ENCODE results near the gene KLHL30. TPM values are rescaled to one million over a fixed set of nuclear protein-coding genes. Genes with fewer than 3 reads are reported as not detected.
A peak's percentile ranks its signal among the peaks of the same experiment; 100 is the strongest.
"Not testable (repeated sequence)": the region's sequence is repeated elsewhere in the genome, so short reads cannot be mapped to it uniquely, and the experiment has no call there.

KLHL30 gene
- total and polyA plus RNA-seq, 12 donors, result 0.10 to 4.3 (median 0.16) TPM; not detected in 4

DNA sequence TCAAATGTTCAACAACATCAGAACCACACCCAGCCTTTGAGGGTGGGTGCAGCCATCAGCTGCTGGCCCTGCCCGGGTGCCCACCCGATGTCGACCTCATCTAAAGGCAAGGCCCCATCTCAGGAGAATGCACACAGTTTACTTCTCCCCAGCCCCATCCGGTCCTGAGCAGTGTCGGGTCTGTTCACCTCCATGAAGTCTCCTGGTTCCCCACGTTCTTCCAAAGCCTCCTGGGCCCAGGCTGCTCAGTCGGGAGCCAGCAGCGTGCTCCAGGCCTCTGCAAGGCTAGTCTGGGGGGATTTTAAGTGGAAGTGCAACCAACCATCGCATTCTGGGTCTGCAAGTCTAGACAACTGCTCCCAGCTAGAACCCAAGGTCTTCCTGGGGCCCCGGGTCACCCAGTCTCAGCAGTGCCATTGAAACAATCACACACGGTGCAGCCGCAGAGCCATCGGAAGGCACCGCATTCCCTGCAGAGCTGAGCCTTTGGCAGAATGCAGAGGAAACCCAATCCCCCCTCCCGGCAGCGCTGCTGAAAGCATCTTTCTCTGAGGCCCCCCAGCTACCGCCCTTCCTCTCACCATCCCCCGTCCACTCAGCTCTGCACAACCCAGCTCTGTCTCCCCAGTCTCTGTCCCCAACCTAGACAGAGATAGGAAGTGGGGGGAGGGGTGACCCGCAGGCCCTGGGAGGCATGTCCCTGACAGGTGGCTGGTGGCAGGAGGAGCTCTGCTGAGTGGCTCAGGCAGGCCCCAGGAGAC lies 29.9 kb upstream of the KLHL30 start:
- DNase-seq, result peak in 3 of 7 donors; percentile 10 to 16 (median 13)

DNA sequence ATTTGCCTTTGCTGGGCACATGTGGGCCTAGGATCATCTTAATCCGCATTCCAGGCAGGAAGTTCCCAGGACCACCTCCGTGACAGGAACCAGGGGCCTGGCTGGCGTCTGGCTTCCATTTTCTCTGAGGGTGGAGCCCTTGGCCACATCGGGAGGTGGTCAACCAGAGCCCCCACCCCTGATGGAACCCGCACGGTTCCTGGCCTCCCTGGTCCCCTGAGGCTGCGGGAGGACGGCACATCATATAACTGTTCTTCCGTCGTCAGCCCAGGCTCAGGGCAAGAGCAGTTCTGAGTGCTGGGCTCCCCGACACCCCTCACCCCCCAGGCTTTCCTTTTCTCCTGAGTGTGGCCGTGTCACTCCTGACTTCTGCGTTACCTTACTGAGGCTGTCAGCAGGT lies 24.9 kb upstream of the KLHL30 start:
- H3K9me3 ChIP-seq (replicated peaks in 1 of 3), result no peaks in the 10 kb centered on the region
- H3K4me3 ChIP-seq, result no peak overlapping the region
- peaks cover 15% of the 10 kb centered on the region for H3K27me3 ChIP-seq
- H3K36me3 ChIP-seq (replicated peaks in 1 of 2), result no peaks in the 10 kb centered on the region
- intact Hi-C loops (cut with DNase I), result no loop called here
- TF ChIP-seq, protein P1, sequence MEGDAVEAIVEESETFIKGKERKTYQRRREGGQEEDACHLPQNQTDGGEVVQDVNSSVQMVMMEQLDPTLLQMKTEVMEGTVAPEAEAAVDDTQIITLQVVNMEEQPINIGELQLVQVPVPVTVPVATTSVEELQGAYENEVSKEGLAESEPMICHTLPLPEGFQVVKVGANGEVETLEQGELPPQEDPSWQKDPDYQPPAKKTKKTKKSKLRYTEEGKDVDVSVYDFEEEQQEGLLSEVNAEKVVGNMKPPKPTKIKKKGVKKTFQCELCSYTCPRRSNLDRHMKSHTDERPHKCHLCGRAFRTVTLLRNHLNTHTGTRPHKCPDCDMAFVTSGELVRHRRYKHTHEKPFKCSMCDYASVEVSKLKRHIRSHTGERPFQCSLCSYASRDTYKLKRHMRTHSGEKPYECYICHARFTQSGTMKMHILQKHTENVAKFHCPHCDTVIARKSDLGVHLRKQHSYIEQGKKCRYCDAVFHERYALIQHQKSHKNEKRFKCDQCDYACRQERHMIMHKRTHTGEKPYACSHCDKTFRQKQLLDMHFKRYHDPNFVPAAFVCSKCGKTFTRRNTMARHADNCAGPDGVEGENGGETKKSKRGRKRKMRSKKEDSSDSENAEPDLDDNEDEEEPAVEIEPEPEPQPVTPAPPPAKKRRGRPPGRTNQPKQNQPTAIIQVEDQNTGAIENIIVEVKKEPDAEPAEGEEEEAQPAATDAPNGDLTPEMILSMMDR (IDR thresholded peaks at IDR 0.05), result no peak
- no peak for TF ChIP-seq POLR2A (IDR thresholded peaks at IDR 0.05)
- WGBS, 4 donors, result 91 to 94% (median 93%) methylated on average over 7 to 13 of the region's 13 CpGs
- DNase-seq, result no peak
- H3K4me1 ChIP-seq (replicated peaks in 1 of 2), result peaks cover 0 to 6% of the 10 kb centered on the region in 2 donors
- H3K27ac ChIP-seq, result no peak overlapping the region

More for the DNA sequence above, 29.9 kb upstream of the KLHL30 start:
- no peaks in the 10 kb centered on the region for H3K27me3 ChIP-seq
- no peak overlapping the region for H3K4me3 ChIP-seq
- no peak overlapping the region for H3K27ac ChIP-seq
- intact Hi-C loops (cut with DNase I), result no loop called here
- H3K4me1 ChIP-seq (replicated peaks in 1 of 2), result peaks cover 0 to 7% of the 10 kb centered on the region in 2 donors
- no peaks in the 10 kb centered on the region for H3K36me3 ChIP-seq (replicated peaks in 1 of 2)
- H3K9me3 ChIP-seq (replicated peaks in 1 of 3), result no peaks in the 10 kb centered on the region
- 57 to 67% (median 59%) methylated on average over 14 to 19 of the region's 19 CpGs for WGBS, 4 donors
- TF ChIP-seq POLR2A (IDR thresholded peaks at IDR 0.05), result no peak
- TF ChIP-seq, protein P1 (IDR thresholded peaks at IDR 0.05), result no peak

DNA sequence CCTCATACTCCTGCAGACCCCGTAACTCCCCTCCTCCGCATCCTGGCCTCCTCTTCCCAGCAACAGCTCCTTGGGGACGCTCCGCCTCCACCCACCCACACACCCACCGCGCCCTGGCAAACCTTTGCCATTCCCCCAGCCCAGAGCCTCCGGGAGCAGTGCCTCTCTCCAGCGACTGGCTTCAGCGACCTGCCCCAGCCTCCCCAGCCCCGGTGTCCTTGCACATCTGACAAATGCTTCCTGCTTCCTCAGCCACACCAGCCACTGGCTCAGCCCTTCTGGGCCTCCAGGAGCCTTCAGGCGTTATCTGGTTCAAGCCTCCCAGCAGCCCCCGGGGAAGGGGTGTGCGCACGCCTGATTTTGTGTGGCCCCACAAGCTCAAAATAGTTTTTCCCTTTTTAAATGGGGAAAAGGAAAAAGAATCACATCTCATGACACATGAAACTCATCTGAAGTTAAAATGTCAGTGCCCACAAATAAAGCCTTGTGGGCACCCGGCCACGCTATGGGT lies 24.1 kb upstream of the KLHL30 start:
- no peaks in the 10 kb centered on the region for H3K36me3 ChIP-seq (replicated peaks in 1 of 2)
- no peak overlapping the region for H3K27ac ChIP-seq
- H3K9me3 ChIP-seq (replicated peaks in 1 of 3), result no peaks in the 10 kb centered on the region
- WGBS, 4 donors, result 63 to 75% (median 69%) methylated on average over 14 to 16 of the region's 16 CpGs
- DNase-seq, result no peak
- TF ChIP-seq POLR2A (IDR thresholded peaks at IDR 0.05), result no peak
- TF ChIP-seq, protein P1 (IDR thresholded peaks at IDR 0.05), result no peak
- no peaks in the 10 kb centered on the region for H3K4me1 ChIP-seq (replicated peaks in 1 of 2)
- H3K27me3 ChIP-seq, result peaks cover 15% of the 10 kb centered on the region
- no peak overlapping the region for H3K4me3 ChIP-seq
- intact Hi-C loops (cut with DNase I), result no loop called here

DNA sequence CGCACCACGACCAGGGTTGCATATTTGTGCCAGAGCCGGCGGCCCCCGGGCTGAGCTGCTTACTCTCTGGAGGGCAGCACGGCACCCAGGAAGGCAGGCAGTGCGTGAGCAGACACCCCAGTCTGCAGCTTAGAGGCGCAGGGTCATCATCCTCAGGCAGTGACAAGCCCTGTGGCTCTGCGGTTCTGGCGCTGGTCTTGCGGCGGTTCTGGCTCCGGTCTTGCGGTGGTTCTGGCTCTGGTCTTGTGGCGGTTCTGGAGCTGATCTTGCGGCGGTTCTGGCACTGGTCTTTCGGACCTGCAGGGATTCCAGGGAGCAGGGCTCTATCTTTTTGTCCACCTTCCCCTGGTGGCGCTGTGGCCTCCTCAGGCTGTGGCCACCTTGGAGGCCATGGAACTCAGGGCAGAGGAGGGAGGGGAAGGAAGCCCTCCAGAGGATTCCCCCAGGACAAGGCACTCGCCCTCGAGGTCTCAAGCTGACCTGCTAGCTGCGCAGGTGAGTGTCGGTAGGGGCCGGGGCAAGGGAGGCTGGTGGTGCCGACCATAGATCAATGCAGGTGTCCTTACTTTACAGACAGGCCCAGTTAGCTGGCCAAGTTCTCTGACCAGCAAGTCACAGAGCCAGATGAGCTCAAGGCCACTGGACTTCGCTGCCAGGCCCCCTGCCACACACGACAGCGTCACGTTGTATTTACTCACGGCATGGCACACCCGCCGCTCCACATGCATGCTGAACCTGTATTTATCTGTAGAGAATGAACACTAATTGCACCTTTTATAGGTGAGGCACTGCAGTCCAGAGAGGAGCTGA lies 23.4 kb upstream of the KLHL30 start:
- intact Hi-C loops (cut with DNase I), result no loop called here
- Histone ChIP-seq H3K27ac (no peak overlapping the region), H3K36me3 (replicated peaks in 1 of 2) (no peaks in the 10 kb centered on the region), H3K27me3 (peaks cover 15% of the 10 kb centered on the region), H3K4me3 (no peak overlapping the region), H3K4me1 (replicated peaks in 1 of 2) (no peaks in the 10 kb centered on the region), H3K9me3 (replicated peaks in 1 of 3) (no peaks in the 10 kb centered on the region)
- TF ChIP-seq, protein P1 (IDR thresholded peaks at IDR 0.05), result no peak
- no peak for TF ChIP-seq POLR2A (IDR thresholded peaks at IDR 0.05)
- DNase-seq, result no peak
- WGBS, 4 donors, result 82 to 88% (median 86%) methylated on average over 20 to 32 of the region's 32 CpGs

DNA sequence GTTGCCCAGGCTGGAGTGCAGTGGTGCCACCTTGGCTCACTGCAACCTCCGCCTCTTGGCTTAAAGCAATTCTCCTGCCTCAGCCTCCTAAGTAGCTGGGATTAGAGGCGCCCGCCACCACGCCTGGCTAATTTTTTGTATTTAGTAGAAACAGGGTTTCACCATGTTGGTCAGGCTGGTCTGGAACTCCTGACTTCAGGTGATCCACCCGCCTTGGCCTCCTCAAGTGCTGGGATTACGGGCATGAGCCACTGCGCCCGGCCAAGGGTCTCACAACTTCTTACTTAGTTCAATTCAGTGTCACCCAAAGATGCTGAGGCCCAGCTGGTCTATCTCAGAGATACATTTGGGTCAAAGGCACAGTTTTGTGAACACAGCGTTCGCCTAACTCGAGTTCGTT lies 22.8 kb upstream of the KLHL30 start:
- peaks cover 15% of the 10 kb centered on the region for H3K27me3 ChIP-seq
- DNase-seq; H3K36me3 ChIP-seq (replicated peaks in 1 of 2); H3K4me1 ChIP-seq (replicated peaks in 1 of 2); H3K4me3 ChIP-seq; H3K27ac ChIP-seq; intact Hi-C loops (cut with DNase I); H3K9me3 ChIP-seq (replicated peaks in 1 of 3): not testable (repeated sequence)
- WGBS, 4 donors, result 89 to 90% (median 89%) methylated on average over 11 to 12 of the region's 12 CpGs

All from adrenal gland (tissue), 12 donors.